GM21786 (cell line): Measurements from ENCODE around the gene CAND2.
"Not testable (repeated sequence)": the region's sequence is repeated elsewhere in the genome, so short reads cannot be mapped to it uniquely, and the experiment has no call there.

Source experiments
- ATAC-seq: cut with Tn5 transposase; IDR thresholded peaks from one replicate; pipeline ENCODE4 v1.9.1; 2021; ENCODE audit not compliant: unreplicated experiment

Gene CAND2

GRCh38 chr3:12852201-12852600 is 55.7 kb downstream of the CAND2 start:
- no peak for ATAC-seq

DNA sequence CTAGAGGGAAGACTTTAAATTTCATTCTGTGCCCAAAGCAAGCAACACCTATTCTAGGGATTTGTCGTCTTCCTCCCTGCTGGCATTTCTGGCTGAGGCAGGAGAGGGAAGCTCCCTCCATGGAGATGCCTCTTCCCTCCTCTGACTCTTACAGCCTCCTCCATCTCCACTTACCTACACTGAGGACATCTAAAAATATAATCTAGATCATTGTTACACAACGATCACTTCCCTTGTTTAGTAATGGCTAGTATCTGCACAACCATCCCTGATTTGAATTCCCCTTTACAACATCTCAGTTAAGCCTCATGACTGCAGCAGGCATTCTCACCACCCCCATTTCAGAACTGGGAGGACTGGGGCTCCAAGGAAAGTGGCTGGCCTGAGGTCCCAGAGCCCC is 57.4 kb downstream of the CAND2 start:
- not testable (repeated sequence) for ATAC-seq

GRCh38 chr3:12854565-12854964 is 58.1 kb downstream of the CAND2 start:
- ATAC-seq, result no peak

GRCh38 chr3:12856626-12857025 is 60.1 kb downstream of the CAND2 start:
- ATAC-seq, result no peak

DNA sequence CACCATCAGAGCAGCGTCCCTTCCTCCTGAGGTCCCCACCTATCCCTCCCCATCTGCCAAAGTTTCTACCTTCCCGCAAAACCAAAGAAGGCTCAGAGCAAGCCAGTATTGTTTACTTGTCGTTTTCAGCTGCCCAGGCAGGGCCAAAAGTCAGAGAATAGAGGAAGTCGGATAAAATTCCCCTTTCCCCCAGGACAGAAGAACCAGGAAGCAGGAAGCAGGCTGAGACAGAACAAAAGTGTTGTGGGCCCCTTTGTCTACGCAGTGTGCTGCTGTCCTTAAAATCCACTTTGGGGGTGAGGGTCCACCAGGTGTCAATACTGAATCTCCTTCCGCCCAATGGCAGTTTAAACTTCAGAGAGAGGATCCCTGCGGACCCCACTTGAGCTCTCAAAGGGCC is 63.4 kb downstream of the CAND2 start:
- no peak for ATAC-seq

DNA sequence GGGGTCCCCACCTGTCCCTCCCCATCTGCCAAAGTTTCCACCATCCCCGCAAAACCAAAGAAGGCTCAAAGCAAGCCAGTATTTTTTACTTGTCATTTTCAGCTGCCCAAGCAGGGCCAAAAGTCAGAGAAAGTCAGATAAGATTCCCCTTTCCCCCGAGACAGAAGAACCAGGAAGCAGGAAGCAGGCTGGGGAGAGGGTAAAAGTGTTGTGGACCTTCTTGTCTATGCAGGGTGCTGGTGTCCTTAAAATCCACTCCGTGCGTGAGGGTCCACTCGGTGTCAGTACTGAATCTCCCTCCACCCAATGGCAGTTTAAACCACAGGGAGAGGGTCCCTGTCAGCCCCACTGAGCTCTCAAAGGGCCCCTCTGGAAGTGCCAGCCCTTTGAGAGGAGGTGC is 65.1 kb downstream of the CAND2 start:
- no peak for ATAC-seq

DNA sequence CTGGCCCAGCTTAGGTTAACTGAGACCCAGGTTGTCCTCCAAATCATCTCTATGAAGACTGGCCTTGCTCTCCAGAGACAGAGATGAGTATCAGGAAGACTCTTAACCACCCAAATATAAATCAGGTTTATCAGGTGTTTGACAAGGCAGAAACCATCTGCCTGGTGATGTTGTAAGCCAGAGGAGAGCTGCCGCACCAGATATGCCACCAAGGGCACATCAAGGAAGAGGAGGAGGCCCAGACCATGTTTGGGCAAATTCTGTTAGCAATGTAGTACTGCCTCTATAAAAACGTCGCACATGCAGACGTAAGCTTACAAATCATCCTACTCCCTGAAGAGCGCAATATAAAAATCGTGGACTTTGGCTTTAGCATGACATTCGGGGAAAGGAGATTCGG is 65.9 kb downstream of the CAND2 start:
- no peak for ATAC-seq

DNA sequence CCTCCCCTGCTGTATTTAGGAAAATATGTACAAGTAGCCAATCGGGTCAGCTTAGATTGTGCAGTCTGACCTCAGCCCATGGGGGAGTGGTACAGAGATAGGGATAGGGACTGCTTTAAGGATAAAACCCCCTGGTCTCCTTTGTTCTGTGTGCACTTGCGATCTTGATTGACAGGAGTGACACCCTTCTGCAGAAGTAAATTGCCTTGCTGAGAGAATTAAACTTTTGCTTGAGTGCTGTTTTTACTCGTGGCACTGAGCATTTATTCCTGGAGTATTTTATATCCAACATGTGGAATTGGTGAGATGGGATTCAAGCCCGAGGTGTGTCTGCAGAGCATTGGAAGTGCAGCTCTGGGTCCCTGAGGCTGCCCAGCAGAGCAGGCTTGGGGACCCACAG is 68.8 kb downstream of the CAND2 start:
- ATAC-seq, result no peak

- ATAC-seq, result no peak
Measured at GRCh38 chr3:12866836-12867235, 70.4 kb downstream of the CAND2 start.

DNA sequence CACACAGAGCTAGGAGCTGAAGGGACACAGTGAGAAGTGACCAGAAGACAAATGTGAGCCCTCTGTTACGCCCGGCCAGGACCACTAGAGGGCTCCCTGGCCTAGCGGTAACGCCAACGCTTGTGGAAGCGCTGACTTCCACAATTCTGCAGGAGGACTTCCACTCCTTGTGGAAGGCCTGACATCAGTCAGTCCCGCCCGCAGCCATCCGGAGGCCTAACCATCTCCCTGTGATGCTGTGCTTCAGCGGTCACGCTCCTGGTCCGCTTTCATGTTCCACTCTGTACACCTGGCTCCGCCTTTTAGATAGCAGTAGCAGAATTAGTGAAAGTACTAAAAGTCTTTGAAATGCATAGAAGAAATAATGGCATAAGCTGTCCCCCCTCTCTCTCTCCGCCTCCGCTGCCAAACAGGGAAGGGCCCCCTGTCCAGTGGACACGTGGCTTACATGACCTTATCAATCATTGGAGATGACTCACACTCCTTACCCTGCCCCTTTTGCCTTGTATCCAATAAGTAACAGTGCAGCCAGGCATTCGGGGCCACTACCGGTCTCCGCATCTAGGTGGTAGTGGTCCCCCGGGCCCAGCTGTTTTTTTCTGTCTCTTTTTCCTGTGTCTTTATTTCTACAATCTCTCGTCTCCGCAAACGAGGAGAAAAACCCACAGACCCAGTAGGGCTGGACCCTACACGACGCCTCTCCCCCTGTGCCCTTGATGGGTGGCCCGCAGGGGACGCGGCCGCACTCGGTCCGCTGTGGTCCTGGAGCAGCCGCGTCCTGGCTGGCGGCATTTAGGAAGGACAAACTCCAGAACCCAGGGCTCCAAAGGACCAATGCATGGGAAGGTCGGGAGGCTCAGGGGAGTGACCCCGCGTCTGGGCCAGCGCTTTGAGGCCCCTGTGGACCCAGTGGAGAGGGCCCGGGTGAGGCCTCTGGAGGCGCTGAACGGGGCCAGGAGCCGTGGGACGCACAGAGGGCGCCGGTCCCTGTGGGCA is 71.9 kb downstream of the CAND2 start:
- peak; percentile 54 for ATAC-seq

- peak; percentile 65 for ATAC-seq
Measured at GRCh38 chr3:12869035-12869621, 72.6 kb downstream of the CAND2 start.

- ATAC-seq, result no peak
Measured at GRCh38 chr3:12870942-12871341, 74.5 kb downstream of the CAND2 start.

DNA sequence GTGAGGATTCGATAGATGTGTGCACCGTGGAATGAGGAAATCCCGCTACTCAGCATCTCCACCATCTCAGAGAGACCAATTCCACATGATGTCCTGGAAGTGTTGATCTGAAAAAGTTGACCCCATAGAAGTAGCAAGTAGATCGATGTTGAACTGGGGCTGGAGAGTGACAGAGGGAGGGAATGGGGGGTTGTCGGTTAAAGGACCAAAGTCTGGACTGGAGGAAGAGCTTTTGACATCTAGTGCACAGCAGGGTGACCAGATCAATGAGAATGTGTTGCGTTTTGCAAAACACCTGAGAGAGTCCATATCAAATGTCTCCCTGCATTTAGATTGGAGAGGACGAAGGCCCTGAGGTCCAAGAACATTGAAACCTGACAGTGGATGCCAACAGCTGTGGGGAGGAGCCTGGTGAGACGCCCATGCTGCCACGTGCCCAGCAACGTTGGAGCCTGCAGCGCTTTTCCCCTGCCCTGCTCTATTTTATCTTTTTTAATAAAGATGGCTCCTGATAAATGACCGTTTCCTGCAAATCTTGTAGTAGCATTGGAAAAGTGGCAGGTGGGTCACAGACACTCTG is 75.0 kb downstream of the CAND2 start:
- ATAC-seq, result no peak

DNA sequence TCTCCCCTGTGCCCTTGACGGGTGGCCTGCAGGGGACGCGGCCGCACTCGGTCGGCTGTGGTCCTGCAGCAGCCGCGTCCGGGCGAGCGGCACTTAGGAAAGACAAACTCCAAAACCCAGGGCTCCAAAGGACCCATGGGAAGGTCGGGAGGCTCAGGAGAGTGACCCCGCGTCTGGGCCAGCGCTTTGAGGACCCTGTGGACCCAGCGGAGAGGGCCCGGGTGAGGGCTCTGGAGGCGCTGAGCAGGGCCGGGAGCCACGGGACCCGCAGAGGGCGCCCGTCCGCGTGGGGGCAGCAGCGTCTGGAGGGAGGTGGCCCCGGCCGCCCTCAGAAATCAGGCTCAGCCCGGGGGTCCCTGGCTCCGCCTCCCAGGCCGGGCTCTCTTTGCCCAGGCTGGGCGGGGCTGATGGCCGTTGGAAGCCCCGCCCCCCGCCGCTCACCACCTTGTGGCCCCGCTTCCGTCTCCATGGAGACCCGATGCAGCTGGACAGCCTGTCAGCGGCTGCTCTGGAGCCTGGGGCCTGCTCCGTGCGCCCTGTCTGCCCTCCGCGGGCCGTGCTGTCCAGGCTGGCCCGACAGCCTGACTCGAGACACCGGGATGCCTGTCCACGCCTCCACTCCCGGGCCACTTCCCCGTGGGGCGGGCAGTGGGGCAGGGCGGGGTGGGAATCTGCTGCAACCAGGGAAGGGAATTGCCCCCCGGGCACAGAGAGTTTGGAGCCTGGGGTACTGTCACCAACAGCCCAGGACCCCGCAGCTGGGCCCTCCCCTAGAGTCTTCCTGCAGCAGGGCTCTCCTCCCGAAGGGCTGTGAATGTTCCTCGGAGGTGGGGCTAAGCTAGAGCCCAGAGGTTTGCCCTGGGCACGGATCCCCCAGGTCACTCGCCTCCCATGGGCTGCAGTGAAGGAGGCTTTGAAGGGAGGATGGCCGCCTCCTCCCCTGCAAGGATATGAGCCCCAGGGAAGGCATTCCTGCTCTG is 79.7 kb downstream of the CAND2 start:
- ATAC-seq, result no peak

GRCh38 chr3:12877040-12877439 is 80.6 kb downstream of the CAND2 start:
- ATAC-seq, result no peak

GRCh38 chr3:12878141-12878574 is 81.7 kb downstream of the CAND2 start:
- ATAC-seq, result no peak

DNA sequence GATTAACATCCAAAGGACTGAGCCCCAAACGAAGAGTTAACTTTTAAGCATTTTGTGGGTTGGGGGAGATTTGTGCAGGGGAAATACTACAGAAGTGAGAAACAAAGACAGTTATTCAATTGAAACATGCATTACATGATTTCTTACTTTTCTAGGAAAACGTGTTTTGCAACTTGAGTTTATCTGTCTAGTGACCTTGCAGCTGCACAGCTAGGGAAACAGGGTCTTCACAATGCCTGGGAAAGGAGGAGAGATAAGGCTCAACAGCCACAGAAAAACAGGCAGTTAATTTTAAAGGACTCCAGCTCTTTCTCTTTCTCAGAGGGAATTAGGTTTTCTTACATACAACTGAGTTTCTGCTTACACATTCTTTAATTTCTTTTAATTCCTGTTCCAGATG is 82.3 kb downstream of the CAND2 start:
- ATAC-seq, result not testable (repeated sequence)

DNA sequence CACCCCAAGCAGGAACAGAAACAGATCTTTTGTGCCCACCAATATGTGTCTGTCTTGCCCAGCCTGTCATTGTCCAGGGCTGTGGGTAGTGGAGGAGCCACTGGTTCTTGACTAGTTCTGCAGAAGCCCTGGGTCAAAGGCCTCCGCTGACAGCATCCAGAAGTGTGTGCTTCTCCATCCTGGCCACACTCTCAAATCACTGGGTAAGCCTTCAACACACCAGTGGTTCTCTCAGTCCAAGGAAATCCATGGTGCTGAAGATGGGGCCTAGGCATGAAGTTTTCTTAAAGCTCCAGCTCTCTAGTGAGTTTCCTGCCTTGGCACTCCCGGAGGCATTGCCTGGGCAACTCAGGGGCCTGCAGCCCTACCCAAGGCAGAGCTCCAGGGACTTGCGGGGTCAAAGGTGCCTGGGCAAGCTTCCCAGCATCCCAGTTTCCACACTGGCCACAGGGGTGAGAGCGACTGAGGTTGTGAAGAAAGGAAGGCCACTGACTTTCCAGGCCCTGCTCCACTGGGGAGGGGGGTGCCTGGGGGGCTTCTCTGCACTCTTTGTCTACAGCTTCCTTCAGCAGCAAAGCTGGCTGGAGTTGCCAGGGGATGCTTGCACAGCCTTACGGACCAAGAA is 82.8 kb downstream of the CAND2 start:
- ATAC-seq, result no peak

GRCh38 chr3:12881858-12882257 is 85.4 kb downstream of the CAND2 start:
- peak; percentile 63 for ATAC-seq
